DMS114 treated with DMSO at 0.1 percent for 48 hours (cell line): ENCODE data around the gene NCF4.
A peak's percentile ranks its signal among the peaks of the same experiment; 100 is the strongest.

Experiments used
- DNase-seq: peaks from one replicate; lab custom pipeline; 2025; ENCODE audit not compliant: unreplicated experiment; lab: John Stamatoyannopoulos, UW

NCF4 gene

DNA sequence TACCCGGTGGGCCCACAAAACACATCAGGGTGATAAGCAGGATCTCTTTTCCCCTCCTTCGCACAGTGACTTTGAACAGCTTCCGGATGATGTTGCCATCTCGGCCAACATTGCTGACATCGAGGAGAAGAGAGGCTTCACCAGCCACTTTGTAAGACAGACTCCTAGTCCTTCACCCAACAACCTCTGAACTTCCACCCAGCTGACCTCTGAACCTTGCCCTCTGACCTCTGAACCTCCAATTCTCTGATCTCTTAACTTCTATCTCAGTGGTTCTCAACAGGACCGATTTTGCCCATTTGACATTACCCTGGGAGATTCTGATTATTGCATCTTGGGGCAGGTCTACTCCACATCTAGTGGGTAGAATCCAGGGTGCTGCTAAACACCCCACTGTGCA lies 3.2 kb downstream of the NCF4 start:
- DNase-seq, result no peak

DNA sequence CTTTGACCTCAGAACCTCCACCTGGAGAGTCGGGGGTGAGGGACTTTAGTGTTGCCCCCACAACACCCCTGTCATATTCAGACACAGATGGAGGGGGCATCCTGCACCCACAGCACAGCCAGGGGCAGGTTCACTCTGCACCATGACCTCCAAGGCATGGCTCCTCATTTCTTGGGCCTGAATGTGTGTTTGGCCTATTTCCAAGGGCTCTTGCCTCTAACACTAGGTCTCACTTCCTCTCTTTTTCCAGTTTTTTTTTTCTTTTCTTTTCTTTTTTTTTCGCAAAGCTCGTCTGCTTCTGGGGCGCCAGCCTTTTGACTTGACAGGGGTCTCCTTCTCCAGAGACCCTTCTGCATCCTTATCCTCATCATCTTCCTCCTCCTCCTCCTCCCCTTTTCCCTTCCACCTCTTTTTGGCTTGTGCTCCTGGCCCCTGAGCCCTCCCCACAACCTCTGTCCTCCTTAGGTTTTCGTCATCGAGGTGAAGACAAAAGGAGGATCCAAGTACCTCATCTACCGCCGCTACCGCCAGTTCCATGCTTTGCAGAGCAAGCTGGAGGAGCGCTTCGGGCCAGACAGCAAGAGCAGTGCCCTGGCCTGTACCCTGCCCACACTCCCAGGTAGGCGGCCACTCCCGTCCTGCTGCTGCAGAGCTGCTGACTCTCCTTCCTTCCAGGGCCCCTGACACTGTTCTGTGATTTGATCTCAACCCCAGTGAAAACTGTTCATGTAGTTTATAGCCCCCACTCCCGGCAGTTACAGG lies 3.8 kb downstream of the NCF4 start:
- DNase-seq, result no peak

DNA sequence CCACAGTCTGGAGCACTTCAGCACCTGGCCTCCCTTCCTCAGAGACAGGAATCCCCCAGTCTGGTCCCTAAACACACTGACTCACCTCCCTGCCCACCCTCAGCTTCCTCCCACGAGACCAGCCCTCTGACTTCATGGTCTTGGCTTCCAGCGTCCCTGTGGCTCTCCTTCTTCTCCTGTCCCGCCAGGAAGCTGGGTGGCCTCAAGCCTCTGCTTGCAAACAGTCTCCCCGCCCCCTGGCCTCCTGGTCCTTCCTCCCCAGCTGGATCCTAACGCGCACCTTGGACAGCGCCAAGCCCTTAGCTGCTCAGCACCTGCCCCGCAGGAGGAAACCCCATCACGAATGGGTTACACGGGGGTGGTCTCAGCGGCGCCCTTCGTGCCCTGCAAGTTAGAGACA lies 4.5 kb downstream of the NCF4 start:
- no peak for DNase-seq

DNA sequence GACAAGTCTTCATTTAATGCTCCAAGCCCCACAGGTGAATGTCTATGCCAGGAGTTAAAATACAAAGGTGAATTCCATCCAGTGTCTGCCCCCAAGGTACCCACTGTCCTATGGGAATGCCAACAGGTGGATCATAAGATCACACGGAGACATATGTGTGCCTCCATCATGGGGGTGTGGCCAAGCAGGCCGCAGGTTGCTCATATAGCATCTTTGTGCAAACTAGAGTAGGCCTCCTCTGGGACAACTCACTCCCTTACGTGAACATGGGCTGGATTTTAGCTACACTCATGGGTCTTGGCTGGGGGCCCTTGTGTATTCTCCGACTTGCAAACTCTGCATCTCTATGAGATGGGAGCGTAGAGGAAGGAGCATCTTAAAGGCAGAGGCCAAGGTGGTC lies 6.9 kb downstream of the NCF4 start:
- no peak for DNase-seq

DNA sequence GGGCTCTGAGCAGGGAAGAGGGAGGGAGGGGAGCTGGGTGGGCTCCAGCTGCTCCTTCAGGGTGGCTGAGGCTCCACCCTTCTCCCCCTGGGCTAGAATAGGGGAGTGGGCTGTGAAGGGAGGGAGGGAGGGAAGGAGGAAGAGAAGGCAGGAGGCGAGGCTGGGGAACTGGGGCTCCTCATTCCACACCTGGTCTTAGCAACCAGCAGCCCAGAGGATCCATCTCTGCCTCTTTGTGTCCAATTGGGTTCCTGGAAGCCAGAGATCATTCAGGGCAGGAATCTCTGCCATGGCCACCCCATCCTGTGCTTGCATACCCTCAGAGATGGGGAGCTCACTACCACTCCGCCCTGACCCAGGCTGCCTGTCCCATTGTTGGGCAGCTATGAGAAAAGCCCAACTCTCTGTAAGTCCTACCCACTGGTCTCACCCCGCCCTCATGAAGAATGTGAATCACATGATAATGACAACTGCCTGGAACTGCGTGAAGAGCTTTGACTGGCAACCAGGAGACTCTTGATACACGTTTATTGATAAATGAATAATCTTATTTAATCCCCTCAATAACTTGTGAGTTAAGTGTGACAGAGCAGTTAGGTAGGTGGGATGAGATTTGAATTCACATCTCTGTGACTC lies 7.9 kb downstream of the NCF4 start:
- no peak for DNase-seq

DNA sequence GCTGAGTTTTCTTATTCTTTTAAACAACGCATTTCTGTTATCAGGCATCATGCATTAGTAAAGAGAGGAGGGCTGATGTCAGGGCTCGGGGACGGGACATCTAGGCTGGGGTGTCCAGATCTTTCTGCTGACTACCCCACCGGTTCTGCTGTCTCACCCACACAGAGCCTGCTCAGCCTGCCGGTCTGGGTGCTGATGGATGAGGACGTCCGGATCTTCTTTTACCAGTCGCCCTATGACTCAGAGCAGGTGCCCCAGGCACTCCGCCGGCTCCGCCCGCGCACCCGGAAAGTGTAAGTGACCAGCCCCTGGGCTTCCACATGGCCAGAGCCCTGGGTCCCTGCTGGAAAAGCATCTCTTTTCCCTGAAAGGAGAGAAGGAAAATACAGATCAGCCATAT lies 9.4 kb downstream of the NCF4 start:
- no peak for DNase-seq

DNA sequence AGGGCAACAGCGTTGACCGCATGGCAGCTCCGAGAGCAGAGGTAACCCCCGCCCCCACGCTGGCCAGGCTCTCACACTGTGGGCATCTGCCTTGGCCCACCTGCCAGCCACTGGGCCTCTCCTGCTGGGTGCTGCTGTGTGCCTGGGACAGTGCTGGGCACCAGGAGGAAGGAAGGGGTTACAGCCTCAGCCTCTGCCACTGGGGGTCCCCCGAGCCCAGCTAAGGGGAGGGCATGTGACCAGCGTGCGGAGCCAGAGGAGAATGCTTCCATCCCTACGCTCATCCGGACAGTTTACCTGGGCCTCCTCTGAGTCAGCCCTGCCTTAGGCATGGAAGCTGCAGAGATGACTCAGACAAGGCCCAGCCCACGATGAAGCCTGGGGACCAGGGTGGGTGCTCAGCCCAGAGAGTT lies 10.9 kb downstream of the NCF4 start:
- no peak for DNase-seq

DNA sequence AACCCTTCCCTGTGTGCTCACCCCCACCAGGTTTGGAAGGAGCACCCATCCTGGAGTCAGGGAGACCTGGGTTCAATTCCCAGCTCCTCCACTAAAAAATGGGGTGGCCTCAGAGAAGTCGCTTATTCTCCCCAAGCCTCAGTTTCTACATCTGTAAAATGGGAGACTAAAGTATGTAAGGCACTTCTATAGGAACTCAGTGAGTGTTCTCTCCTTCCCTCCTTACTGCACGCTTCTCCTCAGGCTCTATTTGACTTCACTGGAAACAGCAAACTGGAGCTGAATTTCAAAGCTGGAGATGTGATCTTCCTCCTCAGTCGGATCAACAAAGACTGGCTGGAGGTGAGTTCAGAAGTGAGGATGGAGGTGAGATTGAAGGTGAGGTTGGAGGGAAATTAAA lies 11.3 kb downstream of the NCF4 start:
- DNase-seq, result no peak

DNA sequence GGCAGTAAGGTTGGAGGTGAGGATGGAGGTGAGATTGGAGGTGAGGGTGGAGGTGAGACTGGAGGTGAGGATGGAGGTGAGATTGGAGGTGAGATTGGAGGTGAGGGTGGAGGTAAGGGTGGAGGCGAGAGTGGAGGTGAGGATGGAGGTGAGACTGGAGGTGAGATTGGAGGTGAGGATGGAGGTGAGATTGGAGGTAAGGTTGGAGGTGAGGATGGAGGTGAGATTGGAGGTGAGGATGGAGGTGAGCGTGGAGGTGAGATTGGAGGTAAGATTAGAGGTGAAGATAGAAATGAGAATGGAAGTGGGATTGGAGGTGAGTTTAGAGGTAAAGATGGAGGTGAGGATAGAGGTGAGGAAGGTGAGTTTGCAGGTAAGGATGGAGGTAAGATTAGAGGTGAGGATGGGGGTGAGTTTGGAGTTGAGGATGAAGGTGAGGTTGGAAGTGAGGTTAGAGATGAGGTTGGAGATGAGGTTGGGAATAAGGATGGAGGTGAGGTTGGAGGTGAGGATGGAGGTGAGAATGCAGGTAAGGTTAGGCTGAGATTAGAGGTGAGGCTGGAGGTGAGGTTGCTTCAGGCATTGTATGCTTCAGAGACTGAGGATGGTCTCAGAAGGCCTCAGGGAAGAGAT lies 12.2 kb downstream of the NCF4 start:
- DNase-seq, result no peak

DNA sequence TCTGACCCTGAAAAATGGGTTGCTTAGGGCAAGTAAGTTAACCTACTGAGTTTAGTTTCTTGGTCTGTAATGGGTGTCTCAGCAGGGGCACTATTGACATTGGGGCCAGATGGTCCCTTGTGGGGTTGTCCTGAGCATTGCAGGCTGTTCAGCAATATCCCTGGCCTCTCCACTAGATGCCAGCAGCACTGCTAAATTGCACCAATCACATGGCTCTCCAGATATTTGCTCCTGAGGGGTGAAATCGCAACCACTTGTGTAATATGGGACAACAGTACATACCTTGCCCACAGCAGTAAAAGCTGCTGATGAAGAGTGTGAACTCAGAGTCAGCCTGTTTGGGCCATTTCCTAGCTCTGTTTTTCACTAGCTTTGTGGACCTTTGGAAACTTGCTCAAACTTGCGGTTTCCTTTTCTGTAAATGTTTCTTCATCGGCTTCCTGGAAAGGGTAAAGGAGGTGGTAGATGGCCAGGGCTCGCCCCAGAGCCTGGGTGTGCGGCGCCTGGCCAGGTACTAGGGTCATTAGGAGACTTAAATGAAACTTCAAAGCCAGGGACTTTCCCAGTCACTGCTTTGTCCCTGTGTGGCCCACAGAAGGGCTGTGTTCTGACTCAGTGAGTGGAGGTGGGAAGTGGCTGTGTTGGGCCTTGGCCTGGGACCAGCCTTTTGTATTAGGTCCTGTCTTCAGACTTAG lies 13.0 kb downstream of the NCF4 start:
- DNase-seq, result peak; percentile 33

DNA sequence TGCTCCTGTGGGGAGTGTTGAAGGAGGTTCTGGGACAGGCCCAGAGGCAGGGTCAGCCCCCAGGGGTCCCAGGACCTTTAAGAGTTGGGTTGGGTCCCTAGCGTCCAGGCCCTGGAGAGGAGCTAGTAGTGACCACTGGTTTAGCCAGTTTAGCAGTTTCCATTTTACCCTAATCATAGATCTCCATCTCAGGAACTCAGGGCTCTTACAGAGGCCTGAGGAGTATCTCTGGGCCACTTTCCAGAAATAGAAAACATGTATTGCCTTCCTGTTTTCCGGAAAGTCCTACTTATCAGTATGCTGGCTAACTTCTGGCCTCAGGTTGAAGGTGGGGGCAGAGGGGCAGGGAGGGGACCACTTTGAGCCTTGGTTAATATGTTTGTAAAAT lies 13.5 kb downstream of the NCF4 start:
- DNase-seq, result no peak

DNA sequence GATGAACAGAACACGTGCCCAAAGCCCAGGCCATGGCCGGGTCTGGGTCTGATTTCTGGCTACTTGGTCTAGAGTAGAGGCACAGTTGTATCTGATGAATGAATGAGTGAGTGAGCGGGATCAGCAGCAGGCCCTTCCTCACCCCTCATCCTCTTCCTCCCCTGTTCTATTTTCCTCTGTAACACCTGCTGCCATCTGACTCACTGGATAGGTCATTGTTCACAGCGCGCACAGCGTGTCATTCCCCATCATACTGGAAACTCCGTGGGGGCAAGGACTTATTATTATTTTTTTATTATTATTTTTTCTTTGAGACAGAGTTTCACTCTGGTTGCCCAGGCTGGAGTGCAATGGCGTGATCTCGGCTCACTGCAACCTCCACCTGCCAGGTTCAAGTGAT lies 13.9 kb downstream of the NCF4 start:
- DNase-seq, result no peak

DNA sequence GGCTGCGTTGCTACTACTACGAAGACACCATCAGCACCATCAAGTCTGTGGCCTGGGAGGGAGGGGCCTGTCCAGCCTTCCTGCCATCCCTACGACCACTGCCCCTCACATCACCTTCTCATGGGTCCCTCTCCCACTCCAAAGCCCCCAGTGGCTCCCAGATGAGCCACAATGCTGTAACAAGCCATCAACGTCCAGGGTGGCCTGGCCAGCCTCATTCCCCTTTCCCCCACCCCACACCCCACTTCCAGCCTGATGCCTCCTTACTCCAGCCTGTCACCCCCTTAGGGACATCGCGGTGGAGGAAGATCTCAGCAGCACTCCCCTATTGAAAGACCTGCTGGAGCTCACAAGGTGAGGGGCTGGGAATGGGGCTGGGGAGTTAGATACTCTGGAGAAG lies 14.9 kb downstream of the NCF4 start:
- no peak for DNase-seq

DNA sequence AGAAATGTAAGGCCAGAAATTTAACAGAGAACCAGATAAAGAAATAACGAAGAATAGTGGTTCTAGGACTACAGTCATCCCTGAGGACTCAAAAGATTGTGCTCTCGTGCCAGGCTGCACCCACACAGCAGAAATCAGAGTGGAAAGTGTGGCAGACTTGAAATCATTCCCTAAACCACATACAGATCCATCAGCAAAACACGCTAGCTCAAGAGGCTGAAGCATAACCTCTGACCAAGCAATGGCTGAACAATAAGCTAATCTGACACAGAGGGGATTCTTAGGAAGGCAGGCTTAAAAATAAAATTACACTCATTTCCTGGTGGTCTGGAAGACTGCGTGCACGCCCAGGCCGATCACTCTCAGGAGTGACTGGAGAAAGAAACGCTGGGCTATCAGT lies 19.0 kb downstream of the NCF4 start:
- DNase-seq, result no peak

DNA sequence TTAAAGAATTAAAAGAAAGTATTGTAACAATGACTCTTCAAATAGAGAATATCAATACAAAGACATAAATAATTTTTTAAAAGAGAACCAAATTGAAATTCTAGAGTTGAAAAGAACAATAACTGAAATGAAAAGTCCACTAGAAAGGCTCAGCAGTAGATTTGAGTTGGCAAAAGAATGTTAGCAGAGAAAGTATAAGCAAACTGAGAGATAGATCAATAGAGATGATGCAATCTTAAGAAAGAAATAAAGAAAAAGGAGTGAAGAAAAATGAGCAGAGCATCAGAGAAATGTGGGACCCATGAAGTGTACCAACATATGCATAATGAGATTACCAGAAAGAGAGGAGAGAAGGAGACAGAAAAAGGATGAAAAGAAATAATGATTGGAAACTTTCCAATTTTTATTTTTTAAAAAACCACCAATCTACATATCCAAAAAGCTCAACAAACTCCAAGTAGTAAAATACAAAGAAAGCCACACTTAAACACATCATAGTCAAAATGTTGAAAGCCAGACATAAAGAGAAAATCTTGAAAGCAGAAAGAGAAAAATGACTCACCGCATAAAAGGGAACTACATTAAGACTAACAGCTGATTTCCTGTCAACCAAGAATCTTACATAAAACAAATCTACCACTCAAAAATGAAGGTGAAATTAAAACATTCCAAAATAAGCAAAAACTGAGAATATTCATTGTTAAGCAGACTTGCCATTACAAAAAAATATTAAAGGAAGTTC lies 20.9 kb downstream of the NCF4 start:
- DNase-seq, result no peak

DNA sequence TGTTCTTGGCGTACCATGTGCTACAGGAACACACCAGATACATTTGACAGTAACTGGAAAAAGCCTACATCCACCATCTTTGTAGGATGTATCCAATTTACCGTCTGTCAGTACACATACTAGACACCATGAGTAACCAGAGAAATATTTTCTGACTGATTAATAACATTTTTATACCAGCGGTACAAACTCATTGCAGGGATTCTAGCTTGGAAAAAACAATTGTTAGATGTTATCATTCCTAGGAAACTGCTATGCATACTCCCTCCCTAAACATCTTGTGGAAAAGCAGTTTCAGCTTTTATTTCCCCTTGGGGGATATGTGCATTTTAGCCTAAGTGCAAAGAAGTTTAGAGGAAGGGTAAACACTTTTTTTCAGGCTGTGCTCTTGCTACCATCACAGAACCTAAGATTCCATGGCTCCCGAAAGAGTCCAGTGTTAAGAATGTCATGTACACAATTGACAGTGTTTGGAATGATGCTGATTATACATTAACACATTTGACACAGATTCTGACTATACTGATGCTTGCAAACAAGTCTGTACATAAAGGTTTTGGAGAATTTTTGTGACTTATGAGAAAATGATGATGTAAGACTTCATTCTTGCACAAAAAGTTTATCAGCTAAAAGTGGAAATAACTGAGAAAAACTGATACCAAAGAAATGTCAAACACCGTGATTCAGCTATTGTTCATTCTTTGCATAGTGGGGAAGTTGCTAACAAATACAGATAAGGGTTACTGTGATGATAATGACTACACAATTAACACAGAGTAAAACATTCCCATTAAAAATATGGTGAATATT lies 23.7 kb downstream of the NCF4 start:
- no peak for DNase-seq

DNA sequence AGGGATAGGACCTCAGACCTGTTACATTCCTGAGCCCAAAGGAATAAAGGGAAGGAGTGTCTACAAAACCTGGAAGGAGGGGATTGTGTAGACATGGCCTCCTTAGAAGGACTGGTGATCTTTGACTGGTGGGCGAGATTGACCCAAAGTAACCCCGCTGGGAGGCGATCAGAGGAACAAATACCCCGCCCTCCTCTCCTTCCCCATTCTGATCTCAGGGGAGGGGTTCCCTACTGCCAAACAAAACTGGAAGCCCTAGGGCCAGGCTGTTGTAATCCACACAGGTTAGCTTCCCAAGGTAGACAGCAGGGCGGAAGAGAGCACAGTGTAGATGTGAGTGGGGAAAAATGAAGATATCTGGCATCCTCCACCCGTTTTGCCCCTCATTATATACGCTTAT lies 24.7 kb downstream of the NCF4 start:
- DNase-seq, result no peak

DNA sequence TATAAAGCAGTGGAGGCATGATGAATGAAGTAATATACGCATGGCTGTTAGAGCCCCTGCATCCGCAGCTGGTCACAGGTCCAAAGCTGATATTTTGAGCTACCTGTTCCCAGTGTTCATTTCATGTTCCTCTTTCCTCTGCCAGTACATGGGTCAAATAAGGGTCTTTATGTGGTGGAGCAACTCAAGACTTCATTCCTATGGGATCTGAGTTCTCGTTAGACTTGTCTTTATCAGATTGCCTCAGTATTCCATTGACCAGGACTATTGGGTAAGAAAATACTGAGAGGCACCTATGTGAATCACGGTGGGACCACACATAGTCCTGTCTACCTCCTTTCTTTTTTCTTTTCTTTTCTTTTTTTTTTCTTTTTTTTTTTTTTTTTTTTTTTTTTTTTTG lies 25.2 kb downstream of the NCF4 start:
- no peak for DNase-seq

DNA sequence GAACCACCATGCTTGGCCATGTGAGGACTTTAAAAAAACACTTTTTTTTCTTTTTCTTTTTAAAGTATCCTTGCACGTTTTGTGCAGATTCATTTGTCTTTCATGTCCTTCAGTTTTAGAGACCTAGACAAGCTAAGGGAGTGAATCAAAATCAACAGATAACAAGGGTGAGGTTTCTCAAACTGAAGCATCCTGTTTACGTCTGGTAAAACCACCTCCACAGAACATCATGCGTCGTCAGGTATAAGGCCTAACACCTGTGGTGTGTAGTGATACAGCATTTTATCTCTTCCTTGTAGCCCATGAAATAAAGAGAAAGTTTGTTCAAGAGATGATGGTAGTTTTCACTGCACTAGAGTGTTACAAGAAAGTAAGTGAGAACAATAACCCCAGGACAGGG lies 26.4 kb downstream of the NCF4 start:
- DNase-seq, result no peak

DNA sequence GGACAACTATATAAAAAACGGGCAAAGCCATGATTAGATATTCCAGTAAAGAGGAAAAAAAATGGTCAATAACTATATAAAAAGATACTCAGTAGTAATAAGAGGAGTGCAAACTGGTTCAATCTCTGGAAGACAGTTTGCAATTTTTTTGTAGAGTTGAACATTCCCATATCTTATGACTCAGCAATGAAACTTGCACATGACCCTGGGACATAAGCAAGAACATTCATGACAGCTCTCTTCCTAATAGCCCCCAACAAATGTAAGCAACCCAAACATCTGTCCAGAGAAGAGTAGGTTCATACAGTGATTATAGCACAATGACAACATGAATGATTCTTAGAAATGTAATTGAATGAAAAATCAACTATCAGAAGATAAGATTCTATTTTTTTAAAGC lies 30.8 kb downstream of the NCF4 start:
- DNase-seq, result no peak
